Inflammatory macrophage (primary cell): ENCODE measurements around the gene MYMX.
"Not testable (repeated sequence)": the region's sequence is repeated elsewhere in the genome, so short reads cannot be mapped to it uniquely, and the experiment has no call there.

Source experiments
- DNase-seq, 2 donors: peaks; one replicate each; pipeline ENCODE4 v3.0.0-alpha.2; 2020 to 2022
- total RNA-seq, 18 experiments: gene quantifications; one replicate each; lab custom pipeline; 2026; ENCODE audit warnings: mixed read lengths in 6 of 18, inconsistent platforms in 2 of 18; lab: John Stamatoyannopoulos, UW

MYMX gene
- 0 to 0.12 (median 0) reads per million in 18 experiments for total RNA-seq

DNA sequence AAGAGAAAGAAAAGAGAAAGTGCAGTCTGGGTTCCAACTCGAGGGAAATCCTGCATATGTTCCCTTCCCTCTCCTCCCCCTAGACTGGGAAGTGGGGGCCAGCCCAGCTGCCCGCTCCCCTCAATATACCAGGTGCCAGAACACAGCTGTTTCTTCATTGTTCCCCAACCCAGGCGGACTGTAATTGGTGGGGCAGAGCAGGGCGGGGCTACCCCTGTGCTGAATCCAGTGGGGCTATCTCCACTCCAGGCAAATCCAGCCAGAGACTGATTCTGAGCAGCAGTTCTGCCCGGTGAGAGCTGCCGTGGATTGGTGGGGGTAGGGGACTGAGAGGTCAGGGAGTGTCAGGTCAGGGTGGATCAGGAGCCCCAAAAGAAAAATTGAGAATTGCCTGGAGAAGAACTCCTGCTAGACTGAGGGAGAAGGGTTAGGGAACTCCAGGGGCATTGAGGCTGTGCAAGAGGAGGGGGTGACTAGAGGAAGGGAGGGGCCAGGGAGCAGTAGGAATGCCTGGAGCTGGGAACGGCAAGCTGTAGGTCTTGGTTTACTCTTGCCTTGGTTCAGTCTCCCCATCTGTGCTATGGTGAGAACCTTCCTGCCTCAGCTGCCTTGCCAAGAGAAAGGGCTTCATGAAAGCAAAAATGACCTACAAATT, at the start of gene MYMX:
Gene MYMX, plus strand, starts transcription at position 250 of the 655 bp plus-strand sequence. CDS start 546 bp downstream, outside the sequence.
- no peak for DNase-seq

GRCh38 chr6:44167567-44167966, 49.2 kb upstream of the MYMX start:
- no peak for DNase-seq

DNA sequence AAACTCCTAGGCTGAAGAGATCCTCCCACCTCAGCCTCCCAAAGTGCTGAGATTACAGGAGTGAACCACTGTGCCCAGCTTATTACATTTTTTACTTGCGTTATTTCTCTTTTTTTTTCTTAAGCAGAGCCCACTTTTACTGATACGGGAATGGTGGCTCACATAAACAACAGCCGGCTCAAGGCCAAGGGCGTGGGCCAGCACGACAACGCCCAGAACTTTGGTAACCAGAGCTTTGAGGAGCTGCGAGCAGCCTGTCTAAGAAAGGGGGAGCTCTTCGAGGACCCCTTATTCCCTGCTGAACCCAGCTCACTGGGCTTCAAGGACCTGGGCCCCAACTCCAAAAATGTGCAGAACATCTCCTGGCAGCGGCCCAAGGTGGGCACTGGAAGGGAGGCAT, 47.6 kb upstream of the MYMX start:
- DNase-seq, result no peak

GRCh38 chr6:44169886-44170570, 46.7 kb upstream of the MYMX start:
- DNase-seq, result no peak

- peak in 1 of 2 donors; percentile 52 for DNase-seq
These were observed 44.7 kb upstream of the MYMX start for GRCh38 chr6:44171899-44172546.

GRCh38 chr6:44172731-44173500, 43.8 kb upstream of the MYMX start:
- DNase-seq, result peak; percentile 92 to 94

- peak; percentile 41 to 68 for DNase-seq
These were observed 40.5 kb upstream of the MYMX start for GRCh38 chr6:44176130-44176761.

DNA sequence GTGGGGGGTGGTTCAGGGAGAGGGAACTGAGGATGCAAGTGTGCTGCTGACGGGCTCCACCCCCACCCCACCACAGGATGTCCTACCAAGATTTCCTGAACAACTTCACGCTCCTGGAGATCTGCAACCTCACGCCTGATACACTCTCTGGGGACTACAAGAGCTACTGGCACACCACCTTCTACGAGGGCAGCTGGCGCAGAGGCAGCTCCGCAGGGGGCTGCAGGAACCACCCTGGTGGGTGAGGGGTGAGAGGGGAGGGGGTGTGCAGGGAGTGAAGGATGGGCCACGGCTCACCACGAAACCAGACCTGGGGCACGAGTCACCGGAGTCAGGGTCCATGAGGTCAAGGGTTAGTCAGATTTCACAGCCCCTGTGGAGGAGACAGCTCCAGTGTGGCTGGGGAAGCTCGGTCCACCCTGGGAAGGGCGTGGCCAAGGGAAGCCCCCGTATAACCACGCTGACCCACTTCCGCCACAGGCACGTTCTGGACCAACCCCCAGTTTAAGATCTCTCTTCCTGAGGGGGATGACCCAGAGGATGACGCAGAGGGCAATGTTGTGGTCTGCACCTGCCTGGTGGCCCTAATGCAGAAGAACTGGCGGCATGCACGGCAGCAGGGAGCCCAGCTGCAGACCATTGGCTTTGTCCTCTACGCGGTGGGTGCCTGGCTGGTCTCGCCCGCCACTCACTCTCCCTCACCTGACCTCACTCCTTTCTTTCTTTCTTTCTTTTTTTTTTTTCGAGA, 39.8 kb upstream of the MYMX start:
- peak in 1 of 2 donors; percentile 33 for DNase-seq

DNA sequence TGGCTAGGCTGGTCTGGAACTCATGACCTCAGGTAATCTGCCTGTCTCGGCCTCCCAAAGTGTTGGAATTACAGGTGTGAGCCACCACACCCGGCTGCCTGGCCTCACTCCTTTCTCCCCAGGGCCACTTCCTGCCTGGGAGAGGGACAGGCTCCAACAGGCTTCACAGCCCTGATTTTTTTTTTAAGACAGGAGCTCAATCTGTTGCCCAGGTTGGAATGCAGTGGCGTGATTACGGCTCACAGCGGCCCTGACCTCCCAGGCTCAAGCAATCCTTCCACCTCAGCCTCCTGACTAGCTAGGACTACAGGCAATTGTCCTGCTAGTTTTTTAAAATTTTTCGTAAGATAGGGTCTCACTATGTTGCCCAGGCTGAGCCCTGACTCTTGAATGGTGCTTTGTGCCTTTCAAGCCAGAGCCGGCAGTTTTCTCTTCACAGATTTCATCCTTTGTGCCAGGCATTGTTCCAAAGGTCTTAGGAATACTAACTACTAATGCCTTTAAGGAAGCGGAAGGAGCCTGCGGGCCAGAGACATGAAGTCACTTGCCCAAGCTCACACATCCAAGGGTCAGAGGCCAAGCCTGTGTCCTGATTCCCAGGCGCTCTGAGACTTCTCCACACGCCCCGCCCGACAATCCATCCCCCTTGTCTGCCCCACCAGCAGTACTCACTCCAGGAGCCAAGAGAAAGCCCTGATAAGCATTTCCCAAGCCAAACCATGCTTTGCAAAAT, 38.9 kb upstream of the MYMX start:
- no peak for DNase-seq

DNA sequence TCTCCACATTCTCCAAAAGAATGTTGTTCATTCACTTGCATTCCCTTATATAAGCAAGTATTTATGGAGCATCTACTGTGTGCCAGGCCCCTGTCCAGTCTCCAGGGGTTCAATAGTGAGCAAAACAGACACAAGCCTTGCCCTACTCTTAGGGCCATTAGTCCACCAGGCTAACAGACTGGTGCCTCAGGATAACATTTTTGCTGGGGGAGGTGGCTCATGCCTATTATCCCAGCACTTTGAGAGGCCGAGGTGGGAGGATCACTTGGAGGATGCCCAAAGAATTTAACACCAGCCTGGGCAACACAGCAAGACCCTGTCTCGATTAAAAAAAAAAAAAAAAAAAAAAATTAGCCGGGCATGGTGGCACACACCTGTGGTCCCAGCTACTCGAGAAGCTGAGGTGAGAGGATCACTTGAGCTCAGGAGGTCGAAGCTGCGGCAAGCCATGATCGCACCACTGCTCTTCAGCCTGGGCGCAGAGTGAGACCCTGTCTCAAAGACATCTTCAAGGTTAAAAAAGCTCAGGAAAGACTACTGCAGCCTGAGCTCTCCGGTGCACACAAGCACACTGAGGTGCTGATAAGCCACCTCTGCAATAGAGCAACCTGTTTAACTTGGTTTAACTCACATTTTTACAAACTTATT, 38.2 kb upstream of the MYMX start:
- no peak for DNase-seq

DNA sequence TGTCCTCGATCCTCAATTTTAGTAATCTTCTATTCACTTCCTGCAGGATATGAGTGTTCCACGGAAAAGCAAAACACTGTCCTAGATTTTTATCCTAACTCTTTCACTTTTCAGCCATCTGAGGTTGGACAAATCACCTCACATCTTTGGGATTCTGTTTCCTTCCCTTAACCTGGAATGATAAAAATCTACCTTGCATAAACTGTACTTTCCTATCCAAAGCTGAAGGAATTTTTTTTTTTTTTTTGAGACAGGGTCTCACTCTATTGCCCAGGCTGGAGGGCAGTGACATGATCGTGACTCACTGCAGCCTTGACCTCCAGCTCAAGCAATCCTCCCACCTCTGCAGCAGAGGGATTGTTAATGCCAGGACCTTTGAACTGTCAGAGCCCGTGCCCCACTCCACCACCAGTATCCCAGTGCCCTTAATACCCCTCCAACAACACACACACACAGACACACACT, 37.6 kb upstream of the MYMX start:
- DNase-seq, result no peak

DNA sequence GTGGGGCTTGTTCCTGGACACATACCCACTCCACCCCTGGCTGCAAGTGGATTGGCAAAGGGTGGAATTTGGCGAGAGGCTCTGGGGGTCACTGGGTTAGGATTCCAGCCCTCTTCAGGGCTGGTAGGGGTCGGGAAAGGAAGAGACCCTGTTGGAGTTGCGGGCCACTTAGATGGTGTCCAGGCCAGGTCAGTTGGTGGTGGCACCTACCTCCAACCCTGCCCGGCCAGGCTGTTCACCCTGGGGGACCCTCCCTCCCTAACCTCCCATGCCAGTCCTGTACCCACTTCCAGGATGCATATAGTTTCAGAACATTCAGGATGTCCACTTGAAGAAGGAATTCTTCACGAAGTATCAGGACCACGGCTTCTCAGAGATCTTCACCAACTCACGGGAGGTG, 37.1 kb upstream of the MYMX start:
- DNase-seq, result no peak

- DNase-seq, result no peak
These were observed 36.3 kb upstream of the MYMX start for GRCh38 chr6:44180406-44180805.

DNA sequence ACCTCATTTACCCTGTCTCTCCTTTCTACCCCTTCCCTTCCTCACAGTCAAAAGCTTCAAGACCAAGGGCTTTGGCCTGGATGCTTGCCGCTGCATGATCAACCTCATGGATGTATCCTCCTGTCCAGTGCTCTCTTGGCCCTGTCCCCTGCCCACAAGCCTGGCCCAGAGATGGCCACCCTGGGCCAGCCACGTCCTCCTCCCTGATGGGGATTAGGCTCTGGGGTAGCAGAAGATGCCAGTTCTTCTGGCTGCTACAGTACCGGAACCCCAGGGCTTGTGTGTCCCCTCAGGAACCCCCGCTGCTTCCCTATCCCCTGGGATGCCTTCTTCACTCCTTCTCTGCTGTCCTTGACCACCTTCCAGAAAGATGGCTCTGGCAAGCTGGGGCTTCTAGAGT, 35.8 kb upstream of the MYMX start:
- no peak for DNase-seq

DNA sequence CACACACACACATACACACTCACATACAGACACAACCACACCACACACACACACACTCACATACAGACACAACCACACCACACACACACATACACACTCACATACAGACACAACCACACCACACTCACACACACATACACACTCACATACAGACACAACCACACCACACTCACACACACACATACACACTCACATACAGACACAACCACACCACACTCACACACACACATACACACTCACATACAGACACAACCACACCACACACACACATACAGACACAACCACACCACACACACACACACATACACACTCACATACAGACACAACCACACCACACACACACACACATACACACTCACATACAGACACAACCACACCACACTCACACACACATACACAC, 34.9 kb upstream of the MYMX start:
- DNase-seq, result not testable (repeated sequence)

GRCh38 chr6:44182911-44183390, 33.8 kb upstream of the MYMX start:
- DNase-seq, result no peak

GRCh38 chr6:44183783-44184182, 32.9 kb upstream of the MYMX start:
- DNase-seq, result no peak

DNA sequence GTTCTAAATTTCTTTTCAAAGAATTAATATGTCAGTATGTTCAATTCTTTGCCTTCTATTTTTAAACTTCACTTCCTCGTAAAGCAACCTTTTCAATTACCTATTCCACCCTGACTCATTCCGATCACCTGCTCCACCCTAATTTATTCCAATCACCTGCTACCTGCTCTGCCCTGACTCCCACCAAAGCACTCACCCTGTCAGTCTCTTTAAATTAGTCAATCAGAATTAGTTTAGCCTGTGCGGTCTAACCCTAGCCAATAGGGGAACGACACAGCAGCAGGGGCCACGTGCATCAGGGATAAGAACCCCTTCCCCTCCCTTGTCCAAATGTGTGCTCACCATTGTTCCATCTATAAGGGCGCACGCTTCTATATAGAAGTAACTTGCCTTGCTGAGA, 31.4 kb upstream of the MYMX start:
- DNase-seq, result not testable (repeated sequence)

GRCh38 chr6:44185953-44186634, 30.6 kb upstream of the MYMX start:
- no peak for DNase-seq

GRCh38 chr6:44186635-44187025, 30.1 kb upstream of the MYMX start:
- no peak for DNase-seq
